ENCODE data around the gene NLRP9.
"Not testable (repeated sequence)": the region's sequence is repeated elsewhere in the genome, so short reads cannot be mapped to it uniquely, and the experiment has no call there.

NLRP9 gene

GRCh38 chr19:55738302-55738701, at the start of gene NLRP9:
Gene NLRP9 (minus strand): TSS chr19:55738402. CDS start chr19:55738374, 28 bp downstream.
- no peak within 1 kb of the TSS for H3K4me3 ChIP-seq (ENCODE audit: low read depth, low read length)
- no peak for DNase-seq (ENCODE audit: low read depth)
- TF ChIP-seq CTCF (IDR thresholded peaks at IDR 0.05; ENCODE audit: control insufficient read depth, extremely low read depth, insufficient read depth) = no peak

- TF ChIP-seq CTCF (IDR thresholded peaks at IDR 0.05; ENCODE audit: control insufficient read depth, extremely low read depth, insufficient read depth) = no peak
- DNase-seq (ENCODE audit: low read depth) = no peak
- no peak overlapping the region for H3K4me3 ChIP-seq (ENCODE audit: low read depth, low read length)
Observed at GRCh38 chr19:55781112-55781511, 42.9 kb upstream of the NLRP9 start.

GRCh38 chr19:55778331-55778730, 40.1 kb upstream of the NLRP9 start:
- TF ChIP-seq CTCF (IDR thresholded peaks at IDR 0.05; ENCODE audit: control insufficient read depth, extremely low read depth, insufficient read depth) = no peak
- no peak overlapping the region for H3K4me3 ChIP-seq (ENCODE audit: low read depth, low read length)
- DNase-seq (ENCODE audit: low read depth) = no peak

- no peak for DNase-seq (ENCODE audit: low read depth)
- TF ChIP-seq CTCF (IDR thresholded peaks at IDR 0.05; ENCODE audit: control insufficient read depth, extremely low read depth, insufficient read depth) = peak; percentile 32
- H3K4me3 ChIP-seq (ENCODE audit: low read depth, low read length) = no peak overlapping the region
Observed at GRCh38 chr19:55777528-55777927, 39.3 kb upstream of the NLRP9 start.

- not testable (repeated sequence) for DNase-seq (ENCODE audit: low read depth); H3K4me3 ChIP-seq (ENCODE audit: low read depth, low read length)
Observed at GRCh38 chr19:55769632-55770031, 31.4 kb upstream of the NLRP9 start.

- DNase-seq (ENCODE audit: low read depth); H3K4me3 ChIP-seq (ENCODE audit: low read depth, low read length): not testable (repeated sequence)
Observed at GRCh38 chr19:55768818-55769217, 30.6 kb upstream of the NLRP9 start, which contains the start of gene RFPL4AL1. Gene RFPL4AL1 (plus strand): TSS chr19:55769118. CDS start chr19:55771805, 2,687 bp downstream.

GRCh38 chr19:55766466-55766865, 28.3 kb upstream of the NLRP9 start:
- no peak for TF ChIP-seq CTCF (IDR thresholded peaks at IDR 0.05; ENCODE audit: control insufficient read depth, extremely low read depth, insufficient read depth)
- DNase-seq (ENCODE audit: low read depth) = no peak
- H3K4me3 ChIP-seq (ENCODE audit: low read depth, low read length) = no peak overlapping the region

- H3K4me3 ChIP-seq (ENCODE audit: low read depth, low read length); DNase-seq (ENCODE audit: low read depth): not testable (repeated sequence)
Observed at GRCh38 chr19:55758797-55759196, 20.6 kb upstream of the NLRP9 start, which contains the start of gene RFPL4A. Gene RFPL4A (plus strand): TSS chr19:55759097. CDS start chr19:55761801, 2,704 bp downstream.

- not testable (repeated sequence) for H3K4me3 ChIP-seq (ENCODE audit: low read depth, low read length); DNase-seq (ENCODE audit: low read depth)
Observed at GRCh38 chr19:55756808-55757207, 18.6 kb upstream of the NLRP9 start.

Data from LNCaP clone FGC (cell line).